ENCODE measurements around the gene LEKR1. TPM values are rescaled to one million over a fixed set of nuclear protein-coding genes. Genes with fewer than 3 reads are reported as not detected.

Gene LEKR1
- total and polyA plus RNA-seq, 9 of the 15 experiments (the other 6 are each of a cell fraction or from before 2014, with no cell fraction given) = 0.76 to 1.8 (median 1.2) TPM

DNA sequence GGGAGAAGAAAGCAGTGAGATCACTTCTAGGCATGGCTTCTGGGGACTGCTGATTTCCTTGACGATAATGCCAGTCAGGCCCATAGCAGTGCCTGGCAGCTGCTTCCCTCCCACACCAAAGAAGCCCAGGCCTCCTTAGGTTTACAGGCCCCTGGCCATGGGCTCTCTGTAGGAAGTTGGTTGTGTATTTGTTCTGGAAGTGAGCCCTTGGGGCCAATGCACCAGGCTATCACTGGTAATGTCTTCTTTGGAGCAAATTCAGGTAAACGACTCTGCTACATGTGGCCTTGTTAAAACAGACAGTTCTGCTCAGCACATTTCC is 244.5 kb downstream of the LEKR1 start (continued):
- TF ChIP-seq, protein P1, sequence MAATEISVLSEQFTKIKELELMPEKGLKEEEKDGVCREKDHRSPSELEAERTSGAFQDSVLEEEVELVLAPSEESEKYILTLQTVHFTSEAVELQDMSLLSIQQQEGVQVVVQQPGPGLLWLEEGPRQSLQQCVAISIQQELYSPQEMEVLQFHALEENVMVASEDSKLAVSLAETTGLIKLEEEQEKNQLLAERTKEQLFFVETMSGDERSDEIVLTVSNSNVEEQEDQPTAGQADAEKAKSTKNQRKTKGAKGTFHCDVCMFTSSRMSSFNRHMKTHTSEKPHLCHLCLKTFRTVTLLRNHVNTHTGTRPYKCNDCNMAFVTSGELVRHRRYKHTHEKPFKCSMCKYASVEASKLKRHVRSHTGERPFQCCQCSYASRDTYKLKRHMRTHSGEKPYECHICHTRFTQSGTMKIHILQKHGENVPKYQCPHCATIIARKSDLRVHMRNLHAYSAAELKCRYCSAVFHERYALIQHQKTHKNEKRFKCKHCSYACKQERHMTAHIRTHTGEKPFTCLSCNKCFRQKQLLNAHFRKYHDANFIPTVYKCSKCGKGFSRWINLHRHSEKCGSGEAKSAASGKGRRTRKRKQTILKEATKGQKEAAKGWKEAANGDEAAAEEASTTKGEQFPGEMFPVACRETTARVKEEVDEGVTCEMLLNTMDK (IDR thresholded peaks at IDR 0.05; ENCODE audit: borderline replicate concordance, insufficient read depth, low read depth, low read length, poor library complexity, severe bottlenecking) = no peak
- TF ChIP-seq, protein P2, sequence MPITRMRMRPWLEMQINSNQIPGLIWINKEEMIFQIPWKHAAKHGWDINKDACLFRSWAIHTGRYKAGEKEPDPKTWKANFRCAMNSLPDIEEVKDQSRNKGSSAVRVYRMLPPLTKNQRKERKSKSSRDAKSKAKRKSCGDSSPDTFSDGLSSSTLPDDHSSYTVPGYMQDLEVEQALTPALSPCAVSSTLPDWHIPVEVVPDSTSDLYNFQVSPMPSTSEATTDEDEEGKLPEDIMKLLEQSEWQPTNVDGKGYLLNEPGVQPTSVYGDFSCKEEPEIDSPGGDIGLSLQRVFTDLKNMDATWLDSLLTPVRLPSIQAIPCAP (CRISPR knock-in tag; IDR thresholded peaks at IDR 0.05; ENCODE audit: borderline replicate concordance) = no peak
- TF ChIP-seq NCOA1 (IDR thresholded peaks at IDR 0.05; ENCODE audit: low read depth) (no peak), YY1 (IDR thresholded peaks at IDR 0.05; ENCODE audit: borderline replicate concordance in 1 of 3, control insufficient read depth in 1 of 3, extremely low read depth in 1 of 3, insufficient read depth in 3 of 3, insufficient read length in 1 of 3, insufficient replicate concordance in 2 of 3, low read depth in 1 of 3, low read length in 2 of 3) (no peak), HMGN3 (IDR thresholded peaks at IDR 0.05; ENCODE audit: borderline replicate concordance, extremely low read depth, insufficient read length, low read depth, low read length) (no peak), FOXJ2 (tag; IDR thresholded peaks at IDR 0.05) (no peak), STAT5B (CRISPR knock-in tag; IDR thresholded peaks at IDR 0.05) (no peak), SOX6 (IDR thresholded peaks at IDR 0.05) (no peak), ZNF586 (CRISPR knock-in tag; conservative IDR thresholded peaks at IDR 0.05) (no peak), TBP (optimal IDR thresholded peaks at IDR 0.05; ENCODE audit: low read depth, low read length) (no peak), POU5F1 (IDR thresholded peaks at IDR 0.05; ENCODE audit: borderline replicate concordance, low read depth, low read length, partially characterized antibody) (no peak)
- TF ChIP-seq, protein P3, sequence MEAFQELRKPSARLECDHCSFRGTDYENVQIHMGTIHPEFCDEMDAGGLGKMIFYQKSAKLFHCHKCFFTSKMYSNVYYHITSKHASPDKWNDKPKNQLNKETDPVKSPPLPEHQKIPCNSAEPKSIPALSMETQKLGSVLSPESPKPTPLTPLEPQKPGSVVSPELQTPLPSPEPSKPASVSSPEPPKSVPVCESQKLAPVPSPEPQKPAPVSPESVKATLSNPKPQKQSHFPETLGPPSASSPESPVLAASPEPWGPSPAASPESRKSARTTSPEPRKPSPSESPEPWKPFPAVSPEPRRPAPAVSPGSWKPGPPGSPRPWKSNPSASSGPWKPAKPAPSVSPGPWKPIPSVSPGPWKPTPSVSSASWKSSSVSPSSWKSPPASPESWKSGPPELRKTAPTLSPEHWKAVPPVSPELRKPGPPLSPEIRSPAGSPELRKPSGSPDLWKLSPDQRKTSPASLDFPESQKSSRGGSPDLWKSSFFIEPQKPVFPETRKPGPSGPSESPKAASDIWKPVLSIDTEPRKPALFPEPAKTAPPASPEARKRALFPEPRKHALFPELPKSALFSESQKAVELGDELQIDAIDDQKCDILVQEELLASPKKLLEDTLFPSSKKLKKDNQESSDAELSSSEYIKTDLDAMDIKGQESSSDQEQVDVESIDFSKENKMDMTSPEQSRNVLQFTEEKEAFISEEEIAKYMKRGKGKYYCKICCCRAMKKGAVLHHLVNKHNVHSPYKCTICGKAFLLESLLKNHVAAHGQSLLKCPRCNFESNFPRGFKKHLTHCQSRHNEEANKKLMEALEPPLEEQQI (IDR thresholded peaks at IDR 0.05) = no peak
- TF ChIP-seq, protein P4, sequence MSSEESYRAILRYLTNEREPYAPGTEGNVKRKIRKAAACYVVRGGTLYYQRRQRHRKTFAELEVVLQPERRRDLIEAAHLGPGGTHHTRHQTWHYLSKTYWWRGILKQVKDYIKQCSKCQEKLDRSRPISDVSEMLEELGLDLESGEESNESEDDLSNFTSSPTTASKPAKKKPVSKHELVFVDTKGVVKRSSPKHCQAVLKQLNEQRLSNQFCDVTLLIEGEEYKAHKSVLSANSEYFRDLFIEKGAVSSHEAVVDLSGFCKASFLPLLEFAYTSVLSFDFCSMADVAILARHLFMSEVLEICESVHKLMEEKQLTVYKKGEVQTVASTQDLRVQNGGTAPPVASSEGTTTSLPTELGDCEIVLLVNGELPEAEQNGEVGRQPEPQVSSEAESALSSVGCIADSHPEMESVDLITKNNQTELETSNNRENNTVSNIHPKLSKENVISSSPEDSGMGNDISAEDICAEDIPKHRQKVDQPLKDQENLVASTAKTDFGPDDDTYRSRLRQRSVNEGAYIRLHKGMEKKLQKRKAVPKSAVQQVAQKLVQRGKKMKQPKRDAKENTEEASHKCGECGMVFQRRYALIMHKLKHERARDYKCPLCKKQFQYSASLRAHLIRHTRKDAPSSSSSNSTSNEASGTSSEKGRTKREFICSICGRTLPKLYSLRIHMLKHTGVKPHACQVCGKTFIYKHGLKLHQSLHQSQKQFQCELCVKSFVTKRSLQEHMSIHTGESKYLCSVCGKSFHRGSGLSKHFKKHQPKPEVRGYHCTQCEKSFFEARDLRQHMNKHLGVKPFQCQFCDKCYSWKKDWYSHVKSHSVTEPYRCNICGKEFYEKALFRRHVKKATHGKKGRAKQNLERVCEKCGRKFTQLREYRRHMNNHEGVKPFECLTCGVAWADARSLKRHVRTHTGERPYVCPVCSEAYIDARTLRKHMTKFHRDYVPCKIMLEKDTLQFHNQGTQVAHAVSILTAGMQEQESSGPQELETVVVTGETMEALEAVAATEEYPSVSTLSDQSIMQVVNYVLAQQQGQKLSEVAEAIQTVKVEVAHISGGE (CRISPR knock-in tag; IDR thresholded peaks at IDR 0.05) = no peak

Measured in K562 (cell line).